Measurements from ENCODE around the gene CDK14. TPM values are rescaled to one million over a fixed set of nuclear protein-coding genes. Genes with fewer than 3 reads are reported as not detected.
A peak's percentile ranks its signal among the peaks of the same experiment; 100 is the strongest.

The CDK14 gene
- total and polyA plus RNA-seq, 10 of the 15 experiments (the other 5 are each of a cell fraction or from before 2014, with no cell fraction given): 6.5 to 61.3 (median 24.2) TPM

DNA sequence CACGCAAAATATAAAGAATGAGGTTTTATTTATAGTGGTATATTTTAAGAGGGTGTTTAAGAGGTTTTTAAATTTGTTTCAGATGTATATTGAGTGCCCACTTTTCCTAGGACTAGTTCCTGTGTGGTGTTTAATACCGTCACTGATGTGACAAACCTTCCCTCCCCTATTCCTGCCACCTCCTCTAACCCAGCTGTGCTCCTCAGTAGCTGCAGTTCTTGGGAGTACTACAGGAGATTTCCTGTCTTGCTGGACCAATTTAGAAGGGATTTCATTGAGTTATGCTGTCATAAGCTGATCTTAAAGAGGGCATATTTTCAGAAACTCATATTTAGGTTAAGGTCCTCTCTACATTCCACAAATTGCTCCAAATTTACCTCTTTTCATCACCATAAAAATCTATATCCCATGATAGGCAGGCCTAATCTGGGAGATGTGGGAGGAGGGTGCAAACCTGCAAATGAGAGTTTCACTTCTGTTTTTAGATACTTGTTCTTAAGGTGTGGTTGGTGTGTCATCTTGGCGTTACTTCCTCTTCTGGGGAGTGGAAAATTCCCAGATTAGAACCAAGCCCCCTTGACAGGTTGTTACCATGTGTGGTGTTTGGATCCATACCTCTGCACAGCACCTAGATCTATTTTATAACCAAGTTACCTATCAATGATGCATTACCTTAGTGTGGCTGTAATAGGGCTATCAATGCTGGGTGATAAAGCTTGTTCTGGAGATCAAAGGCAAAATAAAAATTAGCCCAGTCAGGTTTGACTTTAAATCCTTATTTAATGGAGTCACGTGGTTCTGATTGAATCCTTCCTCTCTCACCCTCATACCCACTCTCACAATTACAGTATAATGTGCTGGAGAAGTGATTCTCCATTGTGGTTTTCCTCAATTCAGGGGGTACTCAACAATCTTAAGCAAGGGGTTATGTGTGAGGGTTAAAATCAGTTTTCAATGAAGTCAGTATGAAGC, 141.1 kb downstream of the CDK14 start (continued):
- TF ChIP-seq, protein P1, sequence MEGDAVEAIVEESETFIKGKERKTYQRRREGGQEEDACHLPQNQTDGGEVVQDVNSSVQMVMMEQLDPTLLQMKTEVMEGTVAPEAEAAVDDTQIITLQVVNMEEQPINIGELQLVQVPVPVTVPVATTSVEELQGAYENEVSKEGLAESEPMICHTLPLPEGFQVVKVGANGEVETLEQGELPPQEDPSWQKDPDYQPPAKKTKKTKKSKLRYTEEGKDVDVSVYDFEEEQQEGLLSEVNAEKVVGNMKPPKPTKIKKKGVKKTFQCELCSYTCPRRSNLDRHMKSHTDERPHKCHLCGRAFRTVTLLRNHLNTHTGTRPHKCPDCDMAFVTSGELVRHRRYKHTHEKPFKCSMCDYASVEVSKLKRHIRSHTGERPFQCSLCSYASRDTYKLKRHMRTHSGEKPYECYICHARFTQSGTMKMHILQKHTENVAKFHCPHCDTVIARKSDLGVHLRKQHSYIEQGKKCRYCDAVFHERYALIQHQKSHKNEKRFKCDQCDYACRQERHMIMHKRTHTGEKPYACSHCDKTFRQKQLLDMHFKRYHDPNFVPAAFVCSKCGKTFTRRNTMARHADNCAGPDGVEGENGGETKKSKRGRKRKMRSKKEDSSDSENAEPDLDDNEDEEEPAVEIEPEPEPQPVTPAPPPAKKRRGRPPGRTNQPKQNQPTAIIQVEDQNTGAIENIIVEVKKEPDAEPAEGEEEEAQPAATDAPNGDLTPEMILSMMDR (IDR thresholded peaks at IDR 0.05 in 2 of 3, conservative IDR thresholded peaks at IDR 0.05 in 1 of 3; ENCODE audit: control insufficient read depth in 2 of 3, extremely low read depth in 1 of 3, insufficient read depth in 1 of 3, low read depth in 3 of 3, low read length in 3 of 3): no peak
- TF ChIP-seq ZSCAN29 (IDR thresholded peaks at IDR 0.05) (no peak; the same call in 1 of the 2 replicates), IKZF1 (conservative IDR thresholded peaks at IDR 0.05) (peak; percentile 99), LARP7 (IDR thresholded peaks at IDR 0.05) (no peak), CEBPB (IDR thresholded peaks at IDR 0.05; ENCODE audit: borderline replicate concordance in 1 of 2, low read depth in 2 of 2, low read length in 2 of 2) (0 out of 4 replicates have a peak, but pooled peaks of 1 of the 2 experiments have one; percentile 68), CREB1 (IDR thresholded peaks at IDR 0.05; ENCODE audit: low read depth) (peak; percentile 58; the same call in 1 of the 2 replicates), SMAD5 (IDR thresholded peaks at IDR 0.05; ENCODE audit: low read depth) (no peak), SUZ12 (IDR thresholded peaks at IDR 0.05; ENCODE audit: unreplicated experiment) (no peak), FOXK2 (IDR thresholded peaks at IDR 0.05) (no peak), KLF5 (IDR thresholded peaks at IDR 0.05; ENCODE audit: partially characterized antibody) (peak; percentile 62), ETV6 (conservative IDR thresholded peaks at IDR 0.05 in 1 of 2, IDR thresholded peaks at IDR 0.05 in 1 of 2; ENCODE audit: borderline replicate concordance in 1 of 2, low read depth in 1 of 2) (peak in 1 of 2 experiments; percentile 74; a peak in 2 of 4 replicates), CBX5 (IDR thresholded peaks at IDR 0.05; ENCODE audit: low read depth) (0 out of 2 replicates have a peak, but pooled peaks have one; percentile 58), ZNF217 (IDR thresholded peaks at IDR 0.05) (peak; percentile 89), HDGF (IDR thresholded peaks at IDR 0.05) (no peak), ZBED1 (IDR thresholded peaks at IDR 0.05; ENCODE audit: borderline replicate concordance) (peak; percentile 85; the same call in 1 of the 2 replicates), HCFC1 (IDR thresholded peaks at IDR 0.05; ENCODE audit: low read length) (no peak), POLR2A (IDR thresholded peaks at IDR 0.05; ENCODE audit: low read depth, low read length) (no peak), HDAC2 (IDR thresholded peaks at IDR 0.05) (no peak), MYC (IDR thresholded peaks at IDR 0.05; ENCODE audit: insufficient read depth, insufficient read length, insufficient replicate concordance, low read length, severe bottlenecking) (no peak), JUND (IDR thresholded peaks at IDR 0.05; ENCODE audit: low read depth, low read length) (peak; percentile 68; the same call in 1 of the 2 replicates)
- TF ChIP-seq, protein P2, sequence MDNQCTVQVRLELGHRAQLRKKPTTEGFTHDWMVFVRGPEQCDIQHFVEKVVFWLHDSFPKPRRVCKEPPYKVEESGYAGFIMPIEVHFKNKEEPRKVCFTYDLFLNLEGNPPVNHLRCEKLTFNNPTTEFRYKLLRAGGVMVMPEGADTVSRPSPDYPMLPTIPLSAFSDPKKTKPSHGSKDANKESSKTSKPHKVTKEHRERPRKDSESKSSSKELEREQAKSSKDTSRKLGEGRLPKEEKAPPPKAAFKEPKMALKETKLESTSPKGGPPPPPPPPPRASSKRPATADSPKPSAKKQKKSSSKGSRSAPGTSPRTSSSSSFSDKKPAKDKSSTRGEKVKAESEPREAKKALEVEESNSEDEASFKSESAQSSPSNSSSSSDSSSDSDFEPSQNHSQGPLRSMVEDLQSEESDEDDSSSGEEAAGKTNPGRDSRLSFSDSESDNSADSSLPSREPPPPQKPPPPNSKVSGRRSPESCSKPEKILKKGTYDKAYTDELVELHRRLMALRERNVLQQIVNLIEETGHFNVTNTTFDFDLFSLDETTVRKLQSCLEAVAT (IDR thresholded peaks at IDR 0.05): peak; percentile 66; the same call in 1 of the 2 replicates
- TF ChIP-seq, protein P3, sequence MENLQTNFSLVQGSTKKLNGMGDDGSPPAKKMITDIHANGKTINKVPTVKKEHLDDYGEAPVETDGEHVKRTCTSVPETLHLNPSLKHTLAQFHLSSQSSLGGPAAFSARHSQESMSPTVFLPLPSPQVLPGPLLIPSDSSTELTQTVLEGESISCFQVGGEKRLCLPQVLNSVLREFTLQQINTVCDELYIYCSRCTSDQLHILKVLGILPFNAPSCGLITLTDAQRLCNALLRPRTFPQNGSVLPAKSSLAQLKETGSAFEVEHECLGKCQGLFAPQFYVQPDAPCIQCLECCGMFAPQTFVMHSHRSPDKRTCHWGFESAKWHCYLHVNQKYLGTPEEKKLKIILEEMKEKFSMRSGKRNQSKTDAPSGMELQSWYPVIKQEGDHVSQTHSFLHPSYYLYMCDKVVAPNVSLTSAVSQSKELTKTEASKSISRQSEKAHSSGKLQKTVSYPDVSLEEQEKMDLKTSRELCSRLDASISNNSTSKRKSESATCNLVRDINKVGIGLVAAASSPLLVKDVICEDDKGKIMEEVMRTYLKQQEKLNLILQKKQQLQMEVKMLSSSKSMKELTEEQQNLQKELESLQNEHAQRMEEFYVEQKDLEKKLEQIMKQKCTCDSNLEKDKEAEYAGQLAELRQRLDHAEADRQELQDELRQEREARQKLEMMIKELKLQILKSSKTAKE (IDR thresholded peaks at IDR 0.05; ENCODE audit: low read depth, poor library complexity, severe bottlenecking): peak; percentile 83
- TF ChIP-seq, protein P4, sequence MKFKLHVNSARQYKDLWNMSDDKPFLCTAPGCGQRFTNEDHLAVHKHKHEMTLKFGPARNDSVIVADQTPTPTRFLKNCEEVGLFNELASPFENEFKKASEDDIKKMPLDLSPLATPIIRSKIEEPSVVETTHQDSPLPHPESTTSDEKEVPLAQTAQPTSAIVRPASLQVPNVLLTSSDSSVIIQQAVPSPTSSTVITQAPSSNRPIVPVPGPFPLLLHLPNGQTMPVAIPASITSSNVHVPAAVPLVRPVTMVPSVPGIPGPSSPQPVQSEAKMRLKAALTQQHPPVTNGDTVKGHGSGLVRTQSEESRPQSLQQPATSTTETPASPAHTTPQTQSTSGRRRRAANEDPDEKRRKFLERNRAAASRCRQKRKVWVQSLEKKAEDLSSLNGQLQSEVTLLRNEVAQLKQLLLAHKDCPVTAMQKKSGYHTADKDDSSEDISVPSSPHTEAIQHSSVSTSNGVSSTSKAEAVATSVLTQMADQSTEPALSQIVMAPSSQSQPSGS (IDR thresholded peaks at IDR 0.05; ENCODE audit: low read length): peak; percentile 94

All from GM12878 (cell line).